Smooth muscle cell (in vitro differentiated cells): ENCODE results near the gene ZFYVE21. TPM values are rescaled to one million over a fixed set of nuclear protein-coding genes. Genes with fewer than 3 reads are reported as not detected.
A peak's percentile ranks its signal among the peaks of the same experiment; 100 is the strongest.

Experiments
- DNase-seq: peaks from one replicate; lab custom pipeline; 2025; ENCODE audit not compliant: unreplicated experiment; lab: John Stamatoyannopoulos, UW
- H2AFZ ChIP-seq: fragments of 200-600 bp; sonication (generic); 2 replicates; pipeline ENCODE4 v1.6.0; 2016; ENCODE audit warnings: antibody characterized with exemption, low read depth, mild to moderate bottlenecking
- H3F3A ChIP-seq: fragments of 200-600 bp; sonication (generic); 2 replicates; pipeline ENCODE4 v1.6.0; 2017; ENCODE audit warnings: antibody characterized with exemption, low read depth
- H3K27ac ChIP-seq: fragments of 200-600 bp; sonication (generic); 2 replicates; pipeline ENCODE4 v1.5.1; 2016; ENCODE audit warnings: low read depth, mild to moderate bottlenecking
- H3K27me3 ChIP-seq: fragments of 200-600 bp; sonication (generic); 2 replicates; pipeline ENCODE4 v1.6.1; 2016; ENCODE audit warnings: low read depth, mild to moderate bottlenecking
- H3K36me3 ChIP-seq: fragments of 200-600 bp; sonication (generic); 2 replicates; pipeline ENCODE4 v1.5.1; 2016; ENCODE audit warnings: low read depth
- H3K4me1 ChIP-seq: fragments of 200-600 bp; sonication (generic); 2 replicates; pipeline ENCODE4 v1.5.1; 2016; ENCODE audit warnings: low read depth
- H3K4me2 ChIP-seq: fragments of 200-600 bp; sonication (generic); 2 replicates; pipeline ENCODE4 v1.6.0; 2016; ENCODE audit warnings: mild to moderate bottlenecking
- H3K4me3 ChIP-seq: fragments of 200-600 bp; sonication (generic); 2 replicates; pipeline ENCODE4 v1.5.1; 2016; ENCODE audit warnings: mild to moderate bottlenecking
- H3K79me2 ChIP-seq: fragments of 200-600 bp; sonication (generic); 2 replicates; pipeline ENCODE4 v1.6.0; 2016; ENCODE audit warnings: low read depth, mild to moderate bottlenecking
- H3K9ac ChIP-seq: fragments of 200-600 bp; sonication (generic); 2 replicates; pipeline ENCODE4 v1.6.0; 2016; ENCODE audit warnings: low read depth
- H3K9me3 ChIP-seq: fragments of 200-600 bp; sonication (generic); replicated peaks from 2 replicates; pipeline ENCODE4 v1.5.1; 2016; ENCODE audit warnings: low read depth
- H4K20me1 ChIP-seq: fragments of 200-600 bp; sonication (generic); 2 replicates; pipeline ENCODE4 v1.6.0; 2016; ENCODE audit warnings: low read depth
- CTCF ChIP-seq: fragments of 200-600 bp; sonication (generic); IDR thresholded peaks from 2 replicates; pipeline ENCODE4 v1.5.1; 2017; ENCODE audit warnings: borderline replicate concordance, mild to moderate bottlenecking, antibody characterized with exemption; ENCODE audit not compliant: insufficient read depth, poor library complexity, severe bottlenecking
- WGBS: methylation state at CpG from one replicate; pipeline ENCODE4 v1.1.7; 2016; ENCODE audit warnings: low lambda C conversion rate; 5-methylcytosine and 5-hydroxymethylcytosine counted together
- polyA plus RNA-seq: library from polyadenylated mRNA; unstranded; fragments of >200 nt; fragmentation: Nextera tagmentation; extraction: Ambion mirVana; gene quantifications from 2 replicates; pipeline ENCODE4 v1.2.1, GENCODE V29; 2016
- total RNA-seq: library from RNA; depleted of rRNA; stranded (reverse); fragments of >200 nt; gene quantifications from 2 replicates; pipeline ENCODE4 v1.2.3, GENCODE V29; 2014

ZFYVE21 gene
- total RNA-seq (33.9 and 42.6 TPM in 2 replicates), polyA plus RNA-seq (41.5 and 55.9 TPM in 2 replicates)

GRCh38 chr14:103715052-103716000 is at the start of gene ZFYVE21, which contains the start of gene XRCC3:
TSS of gene ZFYVE21 (plus strand) at chr14:103715810. CDS start at chr14:103715842, 32 bp downstream.
TSS of gene XRCC3 (minus strand) at chr14:103715451. CDS start at chr14:103711087, 4,364 bp downstream.
- DNase-seq = peak; percentile 97
- Histone ChIP-seq H3F3A (peaks cover 7% of the 10 kb centered on the region), H3K36me3 (no peaks in the 10 kb centered on the region), H3K9ac (peak within 1 kb of the TSS; percentile 80), H3K4me2 (peak within 1 kb of the TSS; percentile 100), H3K4me3 (peak within 1 kb of the TSS; percentile 87), H3K79me2 (peaks cover 44% of the 10 kb centered on the region), H3K4me1 (peaks cover 15% of the 10 kb centered on the region), H4K20me1 (peaks cover 55% of the 10 kb centered on the region), H3K9me3 (no peaks in the 10 kb centered on the region), H3K27ac (no peak within 1 kb of the TSS), H2AFZ (no peak within 1 kb of the TSS), H3K27me3 (no peaks in the 10 kb centered on the region)
- TF ChIP-seq CTCF = no peak
- 1% methylated on average over 60 of the region's 121 CpGs for WGBS

DNA sequence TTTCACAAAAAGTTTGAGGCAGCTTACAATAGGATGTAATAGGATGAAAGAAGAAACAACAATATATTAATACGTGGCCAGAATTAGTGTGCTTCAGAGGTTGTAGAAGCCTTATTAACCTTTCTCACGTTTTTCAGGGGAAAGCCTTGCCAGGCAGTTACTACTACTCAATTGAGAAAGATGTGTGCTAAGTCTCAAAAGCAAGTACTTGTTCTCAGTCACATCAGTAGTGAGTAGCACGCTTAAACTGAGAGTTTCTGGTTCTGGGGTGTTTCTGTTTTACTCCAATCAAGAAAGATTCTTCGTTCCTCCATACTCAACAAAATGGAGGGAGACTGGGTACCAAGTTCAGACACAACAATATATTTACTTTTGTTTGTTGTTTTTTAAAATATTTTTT is 47.9 kb upstream of the ZFYVE21 start:
- no peak overlapping the region for H2AFZ ChIP-seq
- H3K4me3 ChIP-seq = no peak overlapping the region
- H3K27ac ChIP-seq = no peak overlapping the region
- H3K4me1 ChIP-seq = no peaks in the 10 kb centered on the region
- no peaks in the 10 kb centered on the region for H3K9me3 ChIP-seq
- peaks cover 43% of the 10 kb centered on the region for H3K79me2 ChIP-seq
- no peak for TF ChIP-seq CTCF
- no peak for DNase-seq
- no peaks in the 10 kb centered on the region for H3K27me3 ChIP-seq
- H3K36me3 ChIP-seq = peaks cover 29% of the 10 kb centered on the region
- H4K20me1 ChIP-seq = peaks cover 98% of the 10 kb centered on the region
- H3F3A ChIP-seq = no peaks in the 10 kb centered on the region
- 97% methylated on average over 4 of the region's 4 CpGs for WGBS
- H3K9ac ChIP-seq = no peak overlapping the region
- no peak overlapping the region for H3K4me2 ChIP-seq

GRCh38 chr14:103668117-103668516 is 47.5 kb upstream of the ZFYVE21 start:
- WGBS = 96% methylated on average over 2 of the region's 3 CpGs
- H3K36me3 ChIP-seq = peaks cover 29% of the 10 kb centered on the region
- peaks cover 93% of the 10 kb centered on the region for H4K20me1 ChIP-seq
- peaks cover 43% of the 10 kb centered on the region for H3K79me2 ChIP-seq
- no peaks in the 10 kb centered on the region for H3K4me1 ChIP-seq
- no peak overlapping the region for H3K9ac ChIP-seq
- H3K9me3 ChIP-seq = no peaks in the 10 kb centered on the region
- H3K4me3 ChIP-seq = no peak overlapping the region
- H3K27ac ChIP-seq = no peak overlapping the region
- no peaks in the 10 kb centered on the region for H3F3A ChIP-seq
- no peaks in the 10 kb centered on the region for H3K27me3 ChIP-seq
- no peak for TF ChIP-seq CTCF
- DNase-seq = no peak
- no peak overlapping the region for H3K4me2 ChIP-seq
- H2AFZ ChIP-seq = no peak overlapping the region
